ENCODE data around the gene CLCN6.

DNA sequence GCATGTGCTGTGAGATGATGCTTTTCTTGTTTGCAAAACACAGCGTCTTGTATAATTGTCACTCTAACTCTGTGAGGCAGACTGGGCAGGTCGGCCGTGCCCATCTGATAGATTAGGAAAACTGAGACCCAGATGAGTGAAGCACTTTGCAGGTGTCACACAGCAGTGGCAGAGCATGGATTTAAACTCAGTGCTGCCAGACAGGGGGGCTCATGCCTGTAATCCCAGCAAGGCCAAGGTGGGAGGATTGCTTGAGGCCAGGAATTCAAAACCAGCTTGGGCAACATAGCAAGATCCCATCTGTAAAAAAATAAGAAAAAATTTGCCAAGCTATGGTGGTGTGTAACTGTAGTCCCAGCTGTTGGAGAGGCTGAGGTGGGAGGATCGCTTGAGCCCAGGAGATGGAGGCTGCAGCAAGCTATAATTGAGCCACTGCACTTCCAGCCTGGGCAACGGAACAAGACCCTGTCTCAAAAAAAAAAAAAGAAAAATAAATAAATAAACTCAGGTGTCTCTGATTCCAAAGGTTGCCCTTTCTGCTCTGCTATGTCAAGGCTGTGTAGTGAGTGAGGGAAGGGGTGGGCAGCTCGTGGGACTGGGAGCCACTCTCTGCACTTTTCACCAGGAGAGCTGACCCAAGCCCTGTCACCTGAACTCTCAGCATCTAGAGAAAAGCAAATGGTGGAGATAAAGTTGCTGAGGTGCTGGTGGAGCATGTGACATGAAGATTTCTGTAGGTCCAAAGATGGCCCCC, 85.6 kb downstream of the CLCN6 start:
- TF ChIP-seq POLR2A (IDR thresholded peaks at IDR 0.05) = no peak
- TF ChIP-seq, protein P1, sequence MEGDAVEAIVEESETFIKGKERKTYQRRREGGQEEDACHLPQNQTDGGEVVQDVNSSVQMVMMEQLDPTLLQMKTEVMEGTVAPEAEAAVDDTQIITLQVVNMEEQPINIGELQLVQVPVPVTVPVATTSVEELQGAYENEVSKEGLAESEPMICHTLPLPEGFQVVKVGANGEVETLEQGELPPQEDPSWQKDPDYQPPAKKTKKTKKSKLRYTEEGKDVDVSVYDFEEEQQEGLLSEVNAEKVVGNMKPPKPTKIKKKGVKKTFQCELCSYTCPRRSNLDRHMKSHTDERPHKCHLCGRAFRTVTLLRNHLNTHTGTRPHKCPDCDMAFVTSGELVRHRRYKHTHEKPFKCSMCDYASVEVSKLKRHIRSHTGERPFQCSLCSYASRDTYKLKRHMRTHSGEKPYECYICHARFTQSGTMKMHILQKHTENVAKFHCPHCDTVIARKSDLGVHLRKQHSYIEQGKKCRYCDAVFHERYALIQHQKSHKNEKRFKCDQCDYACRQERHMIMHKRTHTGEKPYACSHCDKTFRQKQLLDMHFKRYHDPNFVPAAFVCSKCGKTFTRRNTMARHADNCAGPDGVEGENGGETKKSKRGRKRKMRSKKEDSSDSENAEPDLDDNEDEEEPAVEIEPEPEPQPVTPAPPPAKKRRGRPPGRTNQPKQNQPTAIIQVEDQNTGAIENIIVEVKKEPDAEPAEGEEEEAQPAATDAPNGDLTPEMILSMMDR (IDR thresholded peaks at IDR 0.05) = no peak

All from uterus (tissue), 2 donors.